IPS-20b (cell line): Measurements from ENCODE around the gene PALM3.

Experiments used
- H3K27ac ChIP-seq: one replicate; pipeline ENCODE4 v1.5.1; 2013; ENCODE audit warnings: low read length
- H3K27me3 ChIP-seq: 2 replicates; pipeline ENCODE4 v1.6.1; 2013; ENCODE audit warnings: mild to moderate bottlenecking, low read length, inconsistent platforms; ENCODE audit not compliant: insufficient read depth
- H3K36me3 ChIP-seq: 2 replicates; pipeline ENCODE4 v1.6.1; 2013; ENCODE audit warnings: low read depth, mild to moderate bottlenecking, inconsistent platforms, low read length, moderate library complexity; ENCODE audit not compliant: insufficient read depth
- H3K4me1 ChIP-seq: 2 replicates; pipeline ENCODE4 v1.6.1; 2013; ENCODE audit warnings: mild to moderate bottlenecking, control low read depth, inconsistent platforms, low read length, moderate library complexity; ENCODE audit not compliant: insufficient read depth
- H3K4me3 ChIP-seq: 2 replicates; pipeline ENCODE4 v1.5.1; 2013; ENCODE audit warnings: mild to moderate bottlenecking, low read length, inconsistent platforms
- H3K9ac ChIP-seq: 2 replicates; pipeline ENCODE4 v1.6.1; 2013; ENCODE audit warnings: low read depth, mild to moderate bottlenecking, inconsistent platforms, low read length, moderate library complexity
- H3K9me3 ChIP-seq: 2 replicates; pipeline ENCODE4 v1.6.1; 2013; ENCODE audit warnings: mild to moderate bottlenecking, low read depth, low read length, inconsistent platforms; ENCODE audit not compliant: insufficient read depth

Gene PALM3, protein sequence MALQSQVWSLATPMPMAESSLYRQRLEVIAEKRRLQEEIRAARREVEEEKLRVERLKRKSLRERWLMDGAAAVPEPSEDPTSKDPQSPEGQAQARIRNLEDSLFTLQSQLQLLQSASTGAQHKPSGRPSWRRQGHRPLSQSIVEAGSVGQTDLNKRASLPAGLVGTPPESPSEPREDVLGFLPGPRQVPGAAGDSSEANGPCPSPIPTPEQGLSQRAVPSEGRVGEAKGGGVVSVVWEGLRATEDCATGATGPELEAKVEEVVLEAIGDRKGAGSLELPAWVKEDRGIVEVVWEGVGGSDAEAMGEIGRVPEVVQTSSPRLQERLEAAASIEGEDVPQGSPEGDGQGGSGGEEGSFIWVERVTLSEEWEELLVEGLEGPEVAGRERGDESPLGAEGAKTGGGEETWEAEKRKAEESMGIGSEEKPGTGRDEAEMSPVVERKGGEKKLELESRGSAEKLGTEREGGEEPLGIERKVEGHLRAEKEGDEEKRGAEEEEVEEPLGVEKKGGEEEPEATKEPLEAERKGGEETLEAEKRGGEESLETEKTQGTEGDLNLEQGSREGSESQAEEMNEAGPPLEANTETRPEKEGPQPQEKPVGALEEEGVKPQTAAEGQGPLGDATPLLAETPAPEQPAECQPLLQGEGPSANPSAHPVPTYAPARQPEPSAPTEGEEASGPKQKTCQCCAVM

GRCh38 chr19:14061751-14062557, at the start of gene PALM3:
Gene PALM3, minus strand, starts transcription at chr19:14062076. Its CDS starts 96 bp downstream, at chr19:14061980.
- H3K36me3 ChIP-seq: no peaks in the 10 kb centered on the region
- H3K9ac ChIP-seq: no peak within 1 kb of the TSS
- no peaks in the 10 kb centered on the region for H3K9me3 ChIP-seq
- no peaks in the 10 kb centered on the region for H3K4me1 ChIP-seq
- H3K27ac ChIP-seq: no peak within 1 kb of the TSS
- peaks cover 26% of the 10 kb centered on the region for H3K27me3 ChIP-seq
- no peak within 1 kb of the TSS for H3K4me3 ChIP-seq

GRCh38 chr19:14111486-14111885, 49.6 kb upstream of the PALM3 start:
- Histone ChIP-seq H3K27me3 (no peaks in the 10 kb centered on the region), H3K9me3 (no peaks in the 10 kb centered on the region)

DNA sequence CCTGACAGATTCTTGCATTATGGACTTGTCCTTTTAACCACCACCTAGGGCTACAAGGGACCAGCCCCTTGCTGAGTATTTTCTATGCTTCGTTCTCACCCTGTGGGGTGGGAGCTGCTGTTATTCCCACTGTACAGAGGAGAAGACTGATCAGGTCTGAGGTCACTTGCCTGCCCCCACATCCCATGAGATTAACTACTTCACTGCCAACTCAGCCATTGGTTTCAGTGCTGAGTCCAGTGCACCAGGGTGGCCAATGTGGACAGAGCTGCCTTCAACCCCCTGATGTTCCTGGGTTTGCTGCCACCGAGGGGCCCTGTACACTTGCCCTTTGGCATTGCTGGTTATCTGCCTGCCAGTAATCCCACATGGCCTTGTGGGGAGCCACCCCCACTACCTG, 48.8 kb upstream of the PALM3 start:
- H3K36me3 ChIP-seq: no peaks in the 10 kb centered on the region
- H3K9ac ChIP-seq: no peak overlapping the region
- peaks cover 5% of the 10 kb centered on the region; the same call in 1 of the 2 replicates for H3K4me1 ChIP-seq
- H3K27me3 ChIP-seq: no peaks in the 10 kb centered on the region
- no peak overlapping the region for H3K4me3 ChIP-seq
- no peak overlapping the region for H3K27ac ChIP-seq
- no peaks in the 10 kb centered on the region for H3K9me3 ChIP-seq

More at GRCh38 chr19:14111486-14111885, 49.6 kb upstream of the PALM3 start:
- no peaks in the 10 kb centered on the region for H3K36me3 ChIP-seq
- H3K27ac ChIP-seq: no peak overlapping the region
- no peak overlapping the region for H3K4me3 ChIP-seq
- H3K9ac ChIP-seq: no peak overlapping the region
- peaks cover 5% of the 10 kb centered on the region; the same call in 1 of the 2 replicates for H3K4me1 ChIP-seq

DNA sequence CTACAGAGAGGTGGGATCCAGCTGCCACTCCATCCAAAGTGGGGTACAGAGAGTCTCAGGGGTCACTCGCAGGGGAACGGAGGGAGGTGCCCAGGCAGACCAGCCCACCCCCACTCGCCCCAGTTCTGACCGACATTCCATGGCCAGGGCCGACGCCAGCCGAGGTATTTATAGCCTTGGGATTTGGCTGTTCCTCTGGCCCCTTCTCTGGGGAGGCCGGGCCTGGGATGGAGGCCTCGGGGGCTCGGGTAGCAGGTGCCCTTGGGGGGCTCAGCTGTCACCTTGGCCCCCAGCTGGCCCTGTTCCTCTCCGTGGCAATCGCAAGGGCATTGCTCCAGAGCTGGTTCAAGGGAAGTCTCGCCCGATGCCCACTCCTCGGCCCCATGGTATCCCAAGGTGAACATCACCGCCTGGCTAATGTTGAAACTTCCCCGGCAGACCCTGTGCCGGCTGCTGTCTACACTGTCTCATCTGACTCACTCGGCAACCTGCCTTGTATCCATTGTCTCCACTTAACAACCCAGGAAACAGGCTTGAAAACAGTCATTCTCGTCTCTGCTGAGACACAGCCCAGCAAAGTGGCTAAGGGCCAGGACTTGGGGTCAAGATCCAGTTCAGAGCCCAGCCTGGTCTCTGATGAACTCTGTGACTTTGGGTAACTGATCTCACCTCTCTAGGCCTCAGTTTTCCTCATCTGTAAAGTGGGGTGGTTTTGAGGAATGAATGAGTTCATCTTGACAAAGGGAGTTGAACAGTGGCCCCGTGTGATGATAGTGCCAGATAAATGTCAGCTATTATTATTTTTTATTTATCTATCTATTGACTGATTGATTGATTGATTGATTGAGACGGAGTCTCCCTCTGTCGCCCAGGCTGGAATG, 45.9 kb upstream of the PALM3 start:
- Histone ChIP-seq H3K27me3 (no peaks in the 10 kb centered on the region), H3K4me3 (no peak overlapping the region), H3K27ac (no peak overlapping the region), H3K9me3 (no peaks in the 10 kb centered on the region), H3K36me3 (peaks cover 5% of the 10 kb centered on the region; the same call in 1 of the 2 replicates), H3K4me1 (no peaks in the 10 kb centered on the region; the same call in 1 of the 2 replicates), H3K9ac (no peak overlapping the region)

DNA sequence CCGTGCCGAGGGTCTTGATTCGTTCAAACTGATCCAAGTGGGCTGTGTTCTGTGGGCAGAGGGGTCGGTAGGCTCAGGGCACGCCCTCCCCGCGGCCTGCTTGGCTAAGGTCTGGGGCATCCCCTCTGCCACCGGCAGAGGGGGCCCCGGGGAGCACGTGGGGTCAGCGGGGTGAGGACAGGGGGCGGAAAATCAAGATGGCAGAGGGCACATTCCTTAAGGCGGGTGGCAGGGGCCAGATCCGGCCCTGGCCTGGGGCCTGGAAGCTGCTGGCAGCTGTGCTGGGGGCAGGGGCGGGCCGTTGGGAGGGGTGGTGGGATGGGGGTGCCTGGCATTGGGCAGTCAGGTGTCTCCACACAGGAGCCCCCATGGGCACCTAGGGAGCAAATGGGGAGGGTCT, 45.0 kb upstream of the PALM3 start:
- no peak overlapping the region for H3K4me3 ChIP-seq
- H3K27ac ChIP-seq: no peak overlapping the region
- H3K9ac ChIP-seq: no peak overlapping the region
- H3K36me3 ChIP-seq: peaks cover 14% of the 10 kb centered on the region; the same call in 1 of the 2 replicates
- H3K9me3 ChIP-seq: no peaks in the 10 kb centered on the region
- no peaks in the 10 kb centered on the region for H3K4me1 ChIP-seq
- no peaks in the 10 kb centered on the region for H3K27me3 ChIP-seq

GRCh38 chr19:14105680-14106079, 43.8 kb upstream of the PALM3 start:
- no peak overlapping the region for H3K4me3 ChIP-seq
- no peaks in the 10 kb centered on the region for H3K27me3 ChIP-seq
- H3K36me3 ChIP-seq: peaks cover 16% of the 10 kb centered on the region; the same call in 1 of the 2 replicates
- H3K9ac ChIP-seq: no peak overlapping the region
- no peak overlapping the region for H3K27ac ChIP-seq
- H3K4me1 ChIP-seq: no peaks in the 10 kb centered on the region
- no peaks in the 10 kb centered on the region for H3K9me3 ChIP-seq

GRCh38 chr19:14103310-14103709, 41.4 kb upstream of the PALM3 start:
- Histone ChIP-seq H3K9ac (no peak overlapping the region), H3K4me1 (no peaks in the 10 kb centered on the region)

GRCh38 chr19:14102756-14103155, 40.9 kb upstream of the PALM3 start:
- H3K27ac ChIP-seq: no peak overlapping the region
- H3K4me1 ChIP-seq: no peaks in the 10 kb centered on the region
- no peak overlapping the region for H3K9ac ChIP-seq
- no peaks in the 10 kb centered on the region for H3K27me3 ChIP-seq
- no peaks in the 10 kb centered on the region for H3K9me3 ChIP-seq
- H3K4me3 ChIP-seq: no peak overlapping the region
- H3K36me3 ChIP-seq: peaks cover 20% of the 10 kb centered on the region; the same call in 1 of the 2 replicates

More at GRCh38 chr19:14103310-14103709, 41.4 kb upstream of the PALM3 start:
- peaks cover 20% of the 10 kb centered on the region; the same call in 1 of the 2 replicates for H3K36me3 ChIP-seq
- no peaks in the 10 kb centered on the region for H3K9me3 ChIP-seq
- H3K27me3 ChIP-seq: no peaks in the 10 kb centered on the region
- no peak overlapping the region for H3K27ac ChIP-seq
- H3K4me3 ChIP-seq: no peak overlapping the region

GRCh38 chr19:14102102-14102696, 40.3 kb upstream of the PALM3 start:
- H3K36me3 ChIP-seq: peaks cover 20% of the 10 kb centered on the region; the same call in 1 of the 2 replicates
- H3K9me3 ChIP-seq: no peaks in the 10 kb centered on the region
- no peaks in the 10 kb centered on the region for H3K27me3 ChIP-seq
- H3K27ac ChIP-seq: no peak overlapping the region
- no peak overlapping the region for H3K4me3 ChIP-seq
- H3K4me1 ChIP-seq: no peaks in the 10 kb centered on the region
- H3K9ac ChIP-seq: no peak overlapping the region

DNA sequence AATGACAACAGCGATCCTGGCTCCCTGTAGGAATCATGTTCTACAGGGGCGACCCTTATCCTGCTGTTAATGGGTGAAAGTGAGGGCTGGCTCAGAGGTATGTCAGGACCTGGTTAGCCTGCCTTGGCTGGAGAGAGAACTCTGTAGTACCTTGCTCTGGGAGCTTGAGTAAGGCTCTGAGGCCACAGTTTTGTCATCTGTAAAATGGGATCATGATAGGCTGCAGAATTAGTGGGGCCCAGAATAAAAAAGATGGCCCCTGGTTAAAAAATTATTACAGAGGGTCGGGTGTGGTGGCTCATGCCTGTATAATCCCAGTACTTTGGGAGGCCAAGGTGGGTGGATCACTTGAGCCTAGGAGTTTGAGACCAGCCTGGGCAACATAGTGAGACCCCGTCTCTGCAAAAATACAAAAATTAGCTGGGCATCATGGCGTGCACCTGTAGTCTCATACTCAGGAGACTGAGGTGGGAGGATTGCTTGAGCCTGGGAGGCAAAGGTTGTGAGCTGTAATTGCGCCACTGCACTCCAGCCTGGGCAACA, 39.2 kb upstream of the PALM3 start:
- H3K9me3 ChIP-seq: no peaks in the 10 kb centered on the region
- H3K27ac ChIP-seq: no peak overlapping the region
- H3K27me3 ChIP-seq: no peaks in the 10 kb centered on the region
- H3K4me3 ChIP-seq: no peak overlapping the region
- no peak overlapping the region for H3K9ac ChIP-seq
- no peaks in the 10 kb centered on the region for H3K4me1 ChIP-seq
- peaks cover 20% of the 10 kb centered on the region; the same call in 1 of the 2 replicates for H3K36me3 ChIP-seq
